H1 (cell line): ENCODE results near the gene PLA2G4E. TPM values are rescaled to one million over a fixed set of nuclear protein-coding genes. Genes with fewer than 3 reads are reported as not detected.

Experiments
- CTCF ChIA-PET: fragments of 300-600 bp; sonication (Branson Sonifier 250); formaldehyde crosslinking; loops from one replicate; lab custom pipeline; 2021; ENCODE audit not compliant: partially characterized antibody; lab: Charles Lee
- POLR2A ChIA-PET: fragments of 300-600 bp; sonication (Branson Sonifier 250); formaldehyde crosslinking; loops from one replicate; lab custom pipeline; 2021; ENCODE audit warnings: inconsistent platforms; ENCODE audit not compliant: partially characterized antibody; lab: Charles Lee
- DNase-seq, 2 experiments: peaks; one replicate each; pipeline versions ENCODE4 v3.0.0 to v3.0.0-alpha.2; 2010 to 2022; ENCODE audit warnings: low spot score in 2 of 2, low read depth in 1 of 2, mixed read lengths in 1 of 2
- FAIRE-seq: peaks from 2 replicates; lab custom pipeline; 2011; peaks lifted over from hg19 to GRCh38; lab: Jason Lieb, UNC
- H2AFZ ChIP-seq: 2 replicates; pipeline ENCODE4 v1.8.1; 2012; ENCODE audit warnings: low read length, inconsistent platforms
- H2AK5ac ChIP-seq: 2 replicates; pipeline ENCODE4 v1.6.1; 2013; ENCODE audit warnings: low read depth, low read length
- H2BK120ac ChIP-seq: replicated peaks from 2 replicates; pipeline ENCODE3; 2013; ENCODE audit warnings: low read depth, low read length, inconsistent platforms
- H2BK12ac ChIP-seq: 2 replicates; pipeline ENCODE4 v1.6.1; 2013; ENCODE audit warnings: low read depth, low read length
- H2BK15ac ChIP-seq: 2 replicates; pipeline ENCODE4 v1.6.1; 2013; ENCODE audit warnings: low read length
- H2BK20ac ChIP-seq: 2 replicates; pipeline ENCODE4 v1.6.1; 2013; ENCODE audit warnings: low read length
- H2BK5ac ChIP-seq: 2 replicates; pipeline ENCODE4 v1.6.1; 2013; ENCODE audit warnings: low read depth, low read length
- H3K14ac ChIP-seq: 2 replicates; pipeline ENCODE4 v1.6.1; 2013; ENCODE audit warnings: inconsistent platforms; ENCODE audit not compliant: insufficient read length
- H3K18ac ChIP-seq: 2 replicates; pipeline ENCODE4 v1.6.1; 2013; ENCODE audit warnings: low read length; ENCODE audit errors: extremely low read depth
- H3K23ac ChIP-seq: 2 replicates; pipeline ENCODE4 v1.6.1; 2013; ENCODE audit warnings: inconsistent platforms; ENCODE audit not compliant: insufficient read length
- H3K23me2 ChIP-seq: 2 replicates; pipeline ENCODE4 v1.6.1; 2013; ENCODE audit warnings: low read depth, low read length
- H3K27ac ChIP-seq: 2 replicates; pipeline ENCODE4 v1.6.1; 2011; ENCODE audit warnings: low read depth, low read length, inconsistent platforms
- H3K27me3 ChIP-seq, 4 experiments: replicated peaks in 1 of 4; 1 replicate in 1 of 4; 2 replicates in 3 of 4; pipeline versions ENCODE4 v1.6.1 to v1.8.1; 2011 to 2013; ENCODE audit warnings: low read length in 3 of 4, mild to moderate bottlenecking in 3 of 4, inconsistent platforms in 2 of 4, mixed read lengths in 2 of 4, moderate library complexity in 1 of 4; ENCODE audit not compliant: control insufficient read depth in 3 of 4, insufficient read depth in 3 of 4; ENCODE audit errors: extremely low read depth in 1 of 4
- H3K36me3 ChIP-seq, 4 experiments: 2 replicates each; pipeline versions ENCODE4 v1.6.1 to v1.8.1; 2011 to 2013; ENCODE audit warnings: mild to moderate bottlenecking in 4 of 4, low read length in 3 of 4, moderate library complexity in 2 of 4, control low read depth in 1 of 4, inconsistent platforms in 1 of 4; ENCODE audit not compliant: insufficient read depth in 4 of 4, control insufficient read depth in 2 of 4
- H3K4ac ChIP-seq: replicated peaks from 2 replicates; pipeline ENCODE3; 2013; ENCODE audit warnings: low read length, low read depth, mixed read lengths, inconsistent platforms; ENCODE audit not compliant: insufficient read length
- H3K4me1 ChIP-seq, 4 experiments: replicated peaks in 1 of 4; 1 replicate in 1 of 4; 2 replicates in 3 of 4; pipeline versions ENCODE4 v1.6.1 to v1.8.1; 2011 to 2013; ENCODE audit warnings: low read length in 3 of 4, inconsistent platforms in 2 of 4, mixed read lengths in 1 of 4; ENCODE audit not compliant: insufficient read depth in 4 of 4, control insufficient read depth in 3 of 4
- H3K4me2 ChIP-seq, 2 experiments: 2 replicates each; pipeline versions ENCODE4 v1.6.1 to v1.8.1; 2011 to 2013; ENCODE audit warnings: low read depth in 2 of 2, low read length in 2 of 2, control low read depth in 1 of 2, inconsistent platforms in 1 of 2, mild to moderate bottlenecking in 1 of 2; ENCODE audit not compliant: insufficient read depth in 1 of 2
- H3K4me3 ChIP-seq, 4 experiments: fragments of 200-600, 300-600 bp in 1 of 4; sonication (generic), shearing (Covaris generic), sonication (Bioruptor Twin) in 1 of 4; 2 replicates each; pipeline versions ENCODE4 v1.5.1 to v1.8.1; 2011 to 2016; ENCODE audit warnings: low read length in 4 of 4, low read depth in 3 of 4, control low read depth in 2 of 4, inconsistent platforms in 2 of 4, mild to moderate bottlenecking in 2 of 4, mixed read lengths in 1 of 4, moderate library complexity in 1 of 4; ENCODE audit not compliant: insufficient read depth in 2 of 4; ENCODE audit errors: extremely low read depth in 1 of 4
- H3K56ac ChIP-seq: replicated peaks from 2 replicates; pipeline ENCODE3; 2013; ENCODE audit warnings: low read depth, mild to moderate bottlenecking, mixed read lengths, low read length, inconsistent platforms; ENCODE audit not compliant: insufficient read length
- H3K79me1 ChIP-seq: 2 replicates; pipeline ENCODE4 v1.6.1; 2013; ENCODE audit warnings: low read depth, low read length, control low read depth
- H3K79me2 ChIP-seq, 2 experiments: 2 replicates each; pipeline versions ENCODE4 v1.6.1 to v1.8.1; 2012 to 2013; ENCODE audit warnings: low read length in 2 of 2, mild to moderate bottlenecking in 2 of 2, inconsistent platforms in 1 of 2; ENCODE audit not compliant: insufficient read depth in 2 of 2, control insufficient read depth in 1 of 2
- H3K9ac ChIP-seq, 4 experiments: replicated peaks in 1 of 4; 1 replicate in 1 of 4; 2 replicates in 3 of 4; pipeline versions ENCODE4 v1.6.1 to v1.8.1; 2011 to 2013; ENCODE audit warnings: low read depth in 3 of 4, low read length in 3 of 4, control low read depth in 2 of 4, mild to moderate bottlenecking in 2 of 4, moderate library complexity in 2 of 4, inconsistent platforms in 1 of 4; ENCODE audit errors: extremely low read depth in 1 of 4
- H3K9me3 ChIP-seq, 2 experiments: 2 replicates each; pipeline versions ENCODE4 v1.6.1 to v1.8.1; 2012 to 2013; ENCODE audit warnings: mild to moderate bottlenecking in 2 of 2, moderate library complexity in 2 of 2, control low read depth in 1 of 2, inconsistent platforms in 1 of 2, low read depth in 1 of 2, low read length in 1 of 2, mixed read lengths in 1 of 2; ENCODE audit not compliant: insufficient read depth in 2 of 2
- H4K20me1 ChIP-seq, 2 experiments: replicated peaks in 1 of 2; 2 replicates each; pipeline versions ENCODE3 to v1.8.1; 2011 to 2013; ENCODE audit warnings: inconsistent platforms in 2 of 2, low read length in 2 of 2, mild to moderate bottlenecking in 1 of 2; ENCODE audit not compliant: insufficient read depth in 2 of 2, control insufficient read depth in 1 of 2
- H4K5ac ChIP-seq: 2 replicates; pipeline ENCODE4 v1.6.1; 2013; ENCODE audit warnings: low read length, low read depth, mixed read lengths, inconsistent platforms; ENCODE audit not compliant: insufficient read length
- H4K8ac ChIP-seq: 2 replicates; pipeline ENCODE4 v1.8.0; 2013; ENCODE audit warnings: mild to moderate bottlenecking, moderate library complexity, low read length, inconsistent platforms; ENCODE audit not compliant: insufficient read depth; ENCODE audit errors: extremely low read depth
- H4K91ac ChIP-seq: replicated peaks from 2 replicates; pipeline ENCODE3; 2013; ENCODE audit warnings: low read length, mixed read lengths, inconsistent platforms; ENCODE audit not compliant: insufficient read length
- KDM1A ChIP-seq: fragments of 200-600, 300-600 bp; sonication (generic); IDR thresholded peaks from 2 replicates; pipeline ENCODE4 v1.7.1; 2016; ENCODE audit warnings: mild to moderate bottlenecking, low read length, borderline replicate concordance
- WGBS, 2 experiments: shearing (Covaris generic) in 1 of 2; methylation state at CpG; one replicate each; pipeline versions ENCODE4 v1.1.6 to v1.1.7; 2013 to 2015; ENCODE audit warnings: low lambda C conversion rate in 2 of 2, mixed read lengths in 2 of 2, inconsistent platforms in 1 of 2, low coverage in 1 of 2, missing lambda C conversion rate in 1 of 2; ENCODE audit not compliant: insufficient replicate concordance in 2 of 2, insufficient coverage in 1 of 2, insufficient read length in 1 of 2; ENCODE audit errors: extremely low coverage in 1 of 2, missing lambda C conversion rate in 1 of 2; 5-methylcytosine and 5-hydroxymethylcytosine counted together
- polyA plus RNA-seq, 7 experiments: library from polyadenylated mRNA; depleted of rRNA in 3 of 7; stranded (reverse) in 5 of 7; unstranded in 2 of 7; fragments of >200 nt in 5 of 7; fragments of 200-250 nt in 2 of 7; gene quantifications; 1 replicate in 5 of 7; 2 replicates in 1 of 7; 4 replicates in 1 of 7; pipeline versions ENCODE4 v1.2.1 to v1.2.3, GENCODE V29; 2011 to 2013; ENCODE audit warnings: missing spikeins in 2 of 7, mixed read lengths in 2 of 7
- total RNA-seq: library from RNA; stranded (reverse); fragmentation: NEBNext Ultra II Directional; extraction: Animal tissue kit (Norgen Biotek cat#: 25700); gene quantifications from 2 replicates; pipeline ENCODE4 v1.2.1, GENCODE V29; 2021

The PLA2G4E gene
- total and polyA plus RNA-seq, 2 of the 8 experiments (the other 6 are each of a cell fraction or from before 2014, with no cell fraction given) = 0.03 TPM; not detected in 1

DNA sequence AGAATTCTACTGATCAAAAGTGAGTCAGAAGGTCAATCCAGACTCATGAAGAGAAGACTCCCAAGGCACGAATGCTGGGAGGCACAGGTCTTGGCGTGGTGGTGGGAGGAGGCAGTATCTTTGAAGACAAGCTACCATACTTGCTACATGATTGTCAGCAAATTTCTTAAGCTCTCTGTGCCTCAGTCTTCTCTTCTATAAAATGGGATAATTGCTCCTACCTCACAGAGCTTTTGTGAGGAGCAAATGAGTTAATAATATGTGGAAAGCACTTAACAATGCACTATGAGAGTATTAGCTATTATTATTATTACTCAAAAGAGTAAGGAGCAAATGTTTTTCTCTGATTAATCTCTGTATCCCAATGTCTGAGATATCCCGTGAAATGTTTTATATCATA is 84.7 kb downstream of the PLA2G4E start:
- Histone ChIP-seq H3K27ac (no peak overlapping the region), H3K14ac (no peak overlapping the region), H4K5ac (no peak overlapping the region), H3K56ac (no peak overlapping the region), H3K36me3 (peaks cover 0 to 10% (median 6%) of the 10 kb centered on the region in 4 experiments; a peak in 6 of 8 replicates), H3K4me3 (no peak overlapping the region), H3K4me2 (no peak overlapping the region), H2BK15ac (no peak overlapping the region), H3K23ac (no peak overlapping the region), H3K18ac (no peak overlapping the region), H3K9ac (no peak overlapping the region), H4K91ac (no peak overlapping the region)
- no peak for DNase-seq
- TF ChIP-seq KDM1A = no peak
- TF ChIP-seq, all 59 proteins: peak for 0
- Histone ChIP-seq H3K4me1 (peaks cover 4 to 9% (median 6%) of the 10 kb centered on the region in 4 experiments), H2BK120ac (no peak overlapping the region), H2BK5ac (no peak overlapping the region), H4K20me1 (peaks cover 0 to 6% of the 10 kb centered on the region in 2 experiments), H3K9me3 (no peaks in the 10 kb centered on the region), H3K4ac (no peak overlapping the region), H3K79me1 (peaks cover 6% of the 10 kb centered on the region), H2AK5ac (no peak overlapping the region), H3K79me2 (no peaks in the 10 kb centered on the region), H2BK20ac (no peak overlapping the region), H3K27me3 (no peaks in the 10 kb centered on the region), H3K23me2 (no peaks in the 10 kb centered on the region), H2BK12ac (no peak overlapping the region), H2AFZ (no peak overlapping the region), H4K8ac (no peak overlapping the region)
- WGBS, 2 experiments = 88% methylated on average over 3 of the region's 3 CpGs; no CpG with 5 or more reads in 1 of the 2 experiments
- no peak for FAIRE-seq
- ChIA-PET CTCF (interaction anchor here (0.5 to 1.0 kb wide), 3 partner anchors 16 to 268 kb away, joined by 3 read pairs; no protein-coding TSS in a partner anchor), POLR2A (no interaction called here)
